Measurements from ENCODE around the gene HENMT1.

The HENMT1 gene

DNA sequence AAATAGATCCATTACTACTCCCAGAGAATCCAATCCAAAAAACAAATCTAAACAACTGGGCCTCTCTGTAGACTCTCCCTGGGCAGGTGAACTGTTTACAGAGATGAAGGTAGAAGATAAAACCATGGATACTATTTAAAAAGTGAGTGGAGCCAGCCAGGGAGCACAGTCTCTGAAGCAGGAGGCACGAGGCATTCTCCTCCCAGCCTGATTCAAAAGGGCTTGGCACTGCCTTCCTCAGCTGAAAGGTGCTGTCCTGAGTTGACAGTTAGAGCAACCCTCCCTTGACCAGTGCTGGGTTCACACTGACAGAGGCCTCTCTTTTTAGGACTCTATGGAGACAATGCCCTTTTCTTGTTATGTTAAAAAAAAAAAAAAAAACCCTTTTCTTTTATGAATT lies 36.8 kb downstream of the HENMT1 start:
- no peak for DNase-seq

DNA sequence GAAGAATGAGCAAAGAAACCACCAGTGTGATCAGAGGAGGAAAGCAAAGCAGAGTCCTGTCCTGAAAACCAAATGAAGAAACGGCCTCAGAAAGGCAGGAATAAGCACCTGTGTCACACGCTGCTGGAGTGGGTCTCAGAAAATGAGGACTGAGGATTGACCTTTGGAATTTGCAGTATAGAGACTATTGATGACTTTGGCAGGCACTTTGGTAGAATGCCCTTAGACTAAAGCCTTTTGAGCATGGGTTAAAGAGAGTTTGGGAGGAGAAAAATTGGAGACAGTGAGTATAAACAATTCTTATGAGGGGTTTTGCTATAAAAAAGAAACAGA lies 43.2 kb downstream of the HENMT1 start:
- no peak for DNase-seq

DNA sequence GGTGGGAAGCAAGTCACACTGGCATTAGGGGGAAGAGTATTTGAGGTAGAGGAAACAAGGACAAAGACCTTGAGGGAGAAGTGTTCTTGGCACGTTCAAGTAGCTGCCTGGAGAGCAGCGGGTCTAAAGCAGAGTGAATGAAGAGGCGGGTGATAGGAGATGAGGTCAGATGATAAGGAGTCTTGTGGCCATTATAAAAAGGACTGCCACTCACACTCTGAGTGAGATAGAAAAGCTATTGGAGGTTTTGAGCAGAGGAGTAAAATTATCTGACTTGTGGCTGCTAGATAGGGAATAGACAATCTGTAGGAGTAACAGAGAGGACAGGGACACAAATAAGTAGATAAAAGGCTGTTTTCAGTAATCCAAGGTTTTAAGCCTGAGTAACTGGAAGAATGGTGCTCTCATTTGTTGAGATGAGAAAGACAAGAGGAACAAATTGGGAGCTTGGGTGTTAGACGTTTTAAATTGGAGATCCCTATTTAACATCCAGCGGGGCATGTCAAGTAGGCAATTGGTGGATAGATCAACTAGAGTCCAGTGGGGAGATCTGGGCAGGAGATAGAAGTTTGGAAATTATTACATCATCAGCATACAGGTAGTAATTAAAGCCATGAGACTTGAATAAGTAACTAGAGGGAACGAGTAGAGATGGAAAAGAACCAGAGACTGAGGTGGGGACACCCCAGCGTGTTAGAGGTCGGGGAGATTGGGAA lies 43.7 kb downstream of the HENMT1 start:
- no peak for DNase-seq

DNA sequence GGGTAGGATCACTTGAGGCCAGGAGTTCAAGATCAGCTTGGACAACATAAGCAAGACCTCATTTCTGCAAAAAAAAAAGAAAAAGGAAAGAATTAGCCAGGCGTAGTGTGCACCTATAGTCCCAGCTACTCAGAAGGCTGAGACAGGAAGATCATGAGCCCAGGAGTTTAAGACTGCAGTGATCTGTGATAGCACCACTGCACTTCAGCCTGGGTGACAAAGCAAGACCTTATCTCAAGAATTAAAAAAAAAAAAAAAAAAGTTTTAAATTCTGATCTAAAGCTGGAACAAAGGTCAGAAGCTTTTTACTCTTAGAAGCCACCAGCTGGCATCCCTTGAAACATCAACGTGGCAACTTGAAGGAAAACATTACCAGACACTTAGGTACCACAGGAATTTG lies 45.3 kb downstream of the HENMT1 start:
- no peak for DNase-seq

DNA sequence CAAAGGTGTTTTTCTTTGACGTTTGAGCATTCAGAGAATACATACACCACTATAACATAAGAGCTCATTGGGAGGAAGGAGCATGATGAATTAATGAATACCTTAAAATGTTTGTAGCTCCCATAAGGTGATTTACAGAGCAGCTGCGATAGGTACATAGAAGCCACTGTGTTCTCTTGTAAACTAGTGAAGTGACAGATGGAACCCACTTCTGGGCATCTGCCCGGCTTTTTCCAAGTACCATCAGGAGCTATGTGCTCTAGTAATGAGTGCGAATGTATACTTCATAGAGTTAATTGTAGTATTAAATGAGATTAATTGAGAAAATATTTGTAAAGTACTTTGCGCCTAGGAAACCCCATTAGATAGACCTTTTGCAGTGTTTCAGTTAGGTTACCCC lies 48.4 kb downstream of the HENMT1 start:
- no peak for DNase-seq

DNA sequence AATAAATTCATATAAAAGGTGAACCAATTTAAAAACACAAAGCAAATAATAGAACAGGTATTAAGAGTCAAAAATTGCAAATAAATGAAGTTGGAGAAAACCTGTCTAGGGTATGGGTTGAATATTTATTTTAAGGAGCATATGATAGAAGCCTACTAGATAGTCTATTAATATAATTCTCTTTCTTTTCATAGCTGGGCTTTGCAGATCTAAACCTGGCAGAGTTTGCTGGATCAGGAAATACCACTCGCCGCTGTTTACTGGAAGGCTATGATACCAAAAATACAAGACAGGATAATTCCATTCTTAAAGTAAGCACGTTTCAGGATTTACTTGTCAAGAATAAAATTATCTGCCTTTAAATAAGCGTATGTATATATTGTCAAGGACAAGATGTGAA lies 48.9 kb downstream of the HENMT1 start:
- no peak for DNase-seq

DNA sequence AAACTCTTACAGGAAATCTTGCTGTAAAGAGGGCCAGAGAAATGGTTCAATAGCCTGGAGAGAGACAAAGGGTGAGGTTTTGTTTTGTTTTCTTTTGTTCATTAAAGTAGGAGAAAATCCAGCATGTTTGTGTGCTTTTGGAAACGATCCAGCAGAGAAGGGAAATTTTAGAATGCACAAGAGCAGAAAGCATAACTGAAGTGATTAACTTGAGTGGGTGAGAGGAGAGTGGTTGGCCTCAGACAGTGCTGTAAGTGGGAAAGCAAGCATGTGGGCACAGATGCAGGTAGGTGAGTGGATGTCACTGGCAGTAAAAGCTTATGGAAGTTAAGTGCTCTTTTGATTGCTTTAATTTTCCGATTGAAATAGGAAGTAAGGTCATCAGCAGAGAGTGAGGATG lies 50.8 kb downstream of the HENMT1 start:
- no peak for DNase-seq

DNA sequence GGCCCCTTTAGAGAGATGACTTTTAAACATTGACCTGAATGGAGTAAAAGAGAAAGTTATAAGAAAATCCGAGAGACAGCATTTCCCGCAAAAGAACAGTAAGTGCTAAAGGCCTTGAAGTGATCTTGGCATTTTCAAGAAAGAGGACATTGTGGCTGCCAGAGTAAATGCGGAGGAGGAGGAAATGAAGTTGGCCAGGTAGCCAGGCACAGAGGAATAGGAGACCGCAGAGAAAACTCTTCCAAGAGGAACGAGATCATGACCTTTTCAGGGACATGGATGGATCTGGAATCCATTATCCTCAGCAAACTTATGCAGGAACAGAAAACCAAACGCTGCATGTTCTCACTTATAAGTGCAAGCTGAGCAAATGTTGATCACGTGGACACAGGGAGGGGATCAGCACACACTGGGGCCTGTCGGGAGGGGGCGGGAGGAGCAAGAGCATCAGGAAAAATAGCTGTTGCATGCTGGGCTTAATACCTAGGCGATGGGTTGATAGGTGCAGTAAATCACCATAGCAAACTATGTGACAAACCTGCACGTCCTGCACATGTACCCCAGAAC lies 51.3 kb downstream of the HENMT1 start:
- DNase-seq: no peak

DNA sequence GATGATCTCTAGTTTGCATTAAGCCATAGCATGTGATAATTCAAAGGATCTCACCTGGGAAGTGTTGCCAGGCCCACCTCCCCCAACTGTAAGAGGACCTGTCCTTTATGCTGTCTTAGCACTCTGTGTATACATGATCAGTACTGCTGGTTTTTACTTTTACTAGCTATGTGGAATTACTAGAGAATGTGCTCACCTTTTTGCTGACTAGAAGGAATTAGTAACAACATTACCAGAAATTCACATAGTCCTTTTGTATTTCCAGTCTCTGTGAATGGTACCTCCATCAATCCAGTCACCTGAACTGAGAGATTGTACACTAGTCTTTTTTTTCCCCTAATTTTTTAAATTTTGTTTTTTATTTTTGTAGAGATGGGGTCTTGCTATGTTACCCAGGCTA lies 54.4 kb downstream of the HENMT1 start:
- no peak for DNase-seq

DNA sequence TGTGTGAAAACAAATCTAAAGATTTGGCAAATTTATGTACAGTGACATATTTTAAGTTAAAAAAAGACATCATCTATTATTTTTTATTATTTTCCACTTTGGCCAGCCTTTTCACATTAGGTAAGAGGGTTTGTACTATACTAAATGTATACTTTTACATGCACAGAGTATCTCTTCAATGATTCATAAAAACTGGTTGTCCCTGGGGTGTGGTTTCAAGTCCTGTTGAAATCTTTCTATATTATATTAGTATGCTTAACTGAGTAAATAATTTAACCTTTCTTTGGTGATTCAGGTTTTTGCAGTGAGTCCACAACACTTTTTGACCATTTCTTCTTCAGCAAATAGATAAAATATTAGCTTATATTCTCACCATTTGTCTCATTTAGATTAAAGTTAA lies 55.3 kb downstream of the HENMT1 start:
- no peak for DNase-seq

DNA sequence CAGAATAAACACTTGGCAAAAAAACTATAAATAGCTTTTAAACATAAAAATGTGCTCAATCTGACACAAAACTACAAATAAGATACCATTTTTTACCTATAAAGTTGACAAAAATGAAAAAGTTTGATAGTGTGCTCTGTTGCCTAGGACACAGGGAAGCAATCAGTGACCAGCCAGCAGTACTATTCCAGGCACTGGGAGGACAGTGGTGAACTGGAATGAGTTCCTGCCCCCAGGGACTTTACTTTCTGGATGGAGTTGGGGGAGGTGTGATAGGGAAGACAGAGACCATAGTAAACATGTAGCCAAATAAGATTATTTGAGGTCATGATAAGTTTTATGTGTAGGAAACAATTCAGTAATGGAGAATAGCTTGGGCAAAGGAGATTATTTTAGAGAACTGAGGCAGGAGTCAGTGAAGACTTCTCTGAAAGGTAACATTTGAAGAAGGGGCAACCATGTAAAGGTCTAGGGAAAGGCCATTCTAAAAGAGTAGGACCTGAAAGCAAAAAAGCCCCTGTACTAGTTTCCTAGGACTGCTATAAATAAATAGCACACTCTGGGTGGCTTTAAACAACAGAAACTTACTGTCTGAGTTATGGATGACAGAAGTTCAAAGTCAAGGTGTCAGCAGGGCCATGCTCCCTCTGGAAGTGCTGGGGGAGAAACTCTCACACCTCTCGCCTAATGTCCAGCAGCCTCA lies 59.0 kb downstream of the HENMT1 start:
- DNase-seq: no peak

DNA sequence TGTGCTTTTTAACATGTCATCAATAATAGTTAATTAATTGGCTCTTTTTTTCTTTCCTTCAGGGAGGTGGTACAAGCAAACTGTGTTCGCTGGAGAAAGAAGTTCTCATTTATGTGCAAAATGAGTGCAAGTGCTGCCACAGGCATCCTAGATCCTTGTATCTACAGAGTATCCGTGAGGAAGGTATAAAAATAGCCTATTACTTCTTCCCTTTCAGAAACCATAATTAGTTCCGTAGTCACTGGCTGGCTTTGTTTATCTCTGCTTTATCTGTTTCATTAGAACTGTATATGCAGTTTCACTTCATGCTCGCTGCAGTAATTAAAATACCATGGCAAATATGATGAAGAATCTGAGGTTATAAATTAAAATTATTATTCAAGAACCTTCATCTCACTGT lies 60.4 kb downstream of the HENMT1 start:
- no peak for DNase-seq

DNA sequence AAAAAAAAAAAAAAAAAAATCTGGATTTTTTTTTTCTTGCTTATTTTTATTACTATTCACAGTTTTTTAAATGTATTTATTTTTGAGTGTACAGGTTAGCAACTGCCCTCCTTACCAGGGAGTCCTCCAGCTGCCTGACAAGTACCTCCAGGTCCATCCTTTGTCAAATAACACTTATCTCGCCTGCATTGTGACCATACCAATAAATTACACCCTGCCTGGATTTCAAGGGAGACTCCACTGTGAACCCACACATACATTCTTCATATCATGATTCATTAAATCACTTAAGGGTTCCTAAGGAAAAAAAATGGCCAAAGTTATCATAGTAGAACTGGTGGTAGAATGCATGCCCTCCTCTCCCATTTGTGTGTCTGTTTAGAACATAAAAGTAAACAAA lies 62.6 kb downstream of the HENMT1 start:
- DNase-seq: no peak
